Measurements from ENCODE around the gene INF2. TPM values are rescaled to one million over a fixed set of nuclear protein-coding genes. Genes with fewer than 3 reads are reported as not detected.

The INF2 gene
- total RNA-seq, 1 experiment from 2014 or later = 70.9 TPM

DNA sequence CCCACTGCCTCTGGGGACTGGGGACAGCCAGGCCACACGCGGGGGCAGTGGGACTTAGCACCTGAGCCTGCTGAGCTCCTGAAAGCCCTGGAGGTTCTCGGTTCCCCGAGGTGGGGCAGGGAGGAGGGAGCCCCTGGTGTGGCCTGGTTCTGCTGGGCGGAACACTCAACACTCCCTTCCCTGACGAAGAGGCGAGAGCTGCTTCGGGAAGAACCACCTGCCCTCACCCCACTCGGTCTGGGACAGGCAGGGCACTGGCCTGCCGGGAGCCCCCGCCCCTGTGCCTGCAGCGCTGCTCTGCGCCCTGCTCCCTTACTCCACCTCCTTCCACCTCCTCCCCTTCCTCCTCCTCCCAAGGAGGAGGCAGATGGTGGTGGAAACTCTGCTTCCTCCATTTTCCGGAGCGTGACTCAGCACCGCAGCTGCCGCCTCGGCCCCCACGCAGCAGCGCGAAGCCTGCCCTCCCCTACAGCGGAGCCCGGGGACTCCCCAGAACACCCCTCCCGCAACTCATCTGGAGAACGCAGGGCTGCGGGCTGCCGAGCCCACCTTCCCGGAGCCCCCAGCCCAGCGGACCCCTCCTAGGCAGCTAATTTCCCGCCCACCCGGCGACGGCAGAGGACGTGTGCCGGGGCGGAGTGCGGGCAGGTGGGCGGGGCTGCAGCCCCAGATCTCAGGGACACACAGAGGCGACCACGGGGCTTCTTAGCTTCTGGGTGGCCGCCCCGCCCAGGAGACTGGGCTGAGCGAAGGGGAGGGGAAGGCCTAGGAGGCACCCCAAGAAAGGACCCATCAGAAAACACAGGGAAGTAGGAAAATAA, 11.7 kb upstream of the INF2 start:
- no peak for TF ChIP-seq EZH2 (IDR thresholded peaks at IDR 0.05; ENCODE audit: borderline replicate concordance, low read depth, low read length, poor library complexity, severe bottlenecking)
- TF ChIP-seq, protein P1, sequence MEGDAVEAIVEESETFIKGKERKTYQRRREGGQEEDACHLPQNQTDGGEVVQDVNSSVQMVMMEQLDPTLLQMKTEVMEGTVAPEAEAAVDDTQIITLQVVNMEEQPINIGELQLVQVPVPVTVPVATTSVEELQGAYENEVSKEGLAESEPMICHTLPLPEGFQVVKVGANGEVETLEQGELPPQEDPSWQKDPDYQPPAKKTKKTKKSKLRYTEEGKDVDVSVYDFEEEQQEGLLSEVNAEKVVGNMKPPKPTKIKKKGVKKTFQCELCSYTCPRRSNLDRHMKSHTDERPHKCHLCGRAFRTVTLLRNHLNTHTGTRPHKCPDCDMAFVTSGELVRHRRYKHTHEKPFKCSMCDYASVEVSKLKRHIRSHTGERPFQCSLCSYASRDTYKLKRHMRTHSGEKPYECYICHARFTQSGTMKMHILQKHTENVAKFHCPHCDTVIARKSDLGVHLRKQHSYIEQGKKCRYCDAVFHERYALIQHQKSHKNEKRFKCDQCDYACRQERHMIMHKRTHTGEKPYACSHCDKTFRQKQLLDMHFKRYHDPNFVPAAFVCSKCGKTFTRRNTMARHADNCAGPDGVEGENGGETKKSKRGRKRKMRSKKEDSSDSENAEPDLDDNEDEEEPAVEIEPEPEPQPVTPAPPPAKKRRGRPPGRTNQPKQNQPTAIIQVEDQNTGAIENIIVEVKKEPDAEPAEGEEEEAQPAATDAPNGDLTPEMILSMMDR (conservative IDR thresholded peaks at IDR 0.05; ENCODE audit: low read depth, low read length) = no peak
- Histone ChIP-seq H3K27me3 (replicated peaks; ENCODE audit: insufficient read depth, low read depth, low read length, poor library complexity) (no peaks in the 10 kb centered on the region), H3K27ac (ENCODE audit: low read depth, low read length, poor library complexity, severe bottlenecking) (peak overlapping the region; percentile 97), H3K4me1 (ENCODE audit: insufficient read depth, low read length, poor library complexity, severe bottlenecking) (peaks cover 55% of the 10 kb centered on the region), H3K4me3 (ENCODE audit: low read depth, low read length, poor library complexity, severe bottlenecking) (peak overlapping the region; percentile 41), H3K9me3 (ENCODE audit: low read depth, low read length, poor library complexity, severe bottlenecking) (no peaks in the 10 kb centered on the region), H3K36me3 (ENCODE audit: insufficient read depth, low read length, poor library complexity, severe bottlenecking) (no peaks in the 10 kb centered on the region)
- DNase-seq (ENCODE audit: low spot score) = peak; percentile 91
- intact Hi-C loops (cut with micrococcal nuclease; ENCODE audit: unreplicated experiment) = no loop called here
- ChIA-PET POLR2A (ENCODE audit: low non-redundant PET) (interaction anchor here (0.5 to 0.9 kb wide), 5 partner anchors 49 to 1061 kb away, joined by 3 to 9 read pairs (median 4); partner anchors contain the start of gene SIVA1), CTCF (interaction anchor here (2.9 kb wide), 1 partner anchor 12 kb away, joined by 9 read pairs; no protein-coding TSS in a partner anchor)
- BruUV-seq (replicated peaks) = TSS peak; percentile 74

DNA sequence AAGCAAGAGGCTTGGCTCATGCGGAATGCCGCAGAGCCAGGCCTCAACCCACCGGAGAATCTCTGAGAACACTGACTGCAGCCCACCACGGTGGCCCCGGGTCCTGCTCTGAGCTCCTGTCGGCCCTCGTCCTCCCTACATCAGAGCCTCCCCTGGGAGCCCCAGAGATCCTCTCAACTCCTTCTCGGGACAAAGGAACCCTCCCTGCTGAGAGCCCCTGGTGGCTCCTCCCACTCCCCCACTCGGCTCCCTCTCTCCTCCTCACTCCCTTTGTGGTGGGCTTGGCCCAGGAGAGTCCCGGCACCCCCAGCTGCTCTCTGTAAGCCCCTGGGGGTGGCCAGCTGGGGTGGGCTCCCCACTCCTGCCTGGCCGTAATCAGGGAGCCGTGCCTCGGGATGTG, 11.1 kb upstream of the INF2 start:
- no peaks in the 10 kb centered on the region for H3K9me3 ChIP-seq (ENCODE audit: low read depth, low read length, poor library complexity, severe bottlenecking)
- ChIA-PET POLR2A (ENCODE audit: low non-redundant PET) (interaction anchor here (0.5 to 0.9 kb wide), 4 partner anchors 48 to 1062 kb away, joined by 3 to 9 read pairs (median 4); partner anchors contain the start of gene SIVA1), CTCF (interaction anchor here (0.6 to 2.9 kb wide), 2 partner anchors 13 to 197 kb away, joined by 3 to 9 read pairs; no protein-coding TSS in a partner anchor)
- TF ChIP-seq, protein P1 (conservative IDR thresholded peaks at IDR 0.05; ENCODE audit: low read depth, low read length) = no peak
- TF ChIP-seq EZH2 (IDR thresholded peaks at IDR 0.05; ENCODE audit: borderline replicate concordance, low read depth, low read length, poor library complexity, severe bottlenecking) = no peak
- peaks cover 58% of the 10 kb centered on the region for H3K4me1 ChIP-seq (ENCODE audit: insufficient read depth, low read length, poor library complexity, severe bottlenecking)
- H3K36me3 ChIP-seq (ENCODE audit: insufficient read depth, low read length, poor library complexity, severe bottlenecking) = no peaks in the 10 kb centered on the region
- no peaks in the 10 kb centered on the region for H3K27me3 ChIP-seq (replicated peaks; ENCODE audit: insufficient read depth, low read depth, low read length, poor library complexity)
- BruUV-seq (replicated peaks) = TSS peak; percentile 87
- H3K4me3 ChIP-seq (ENCODE audit: low read depth, low read length, poor library complexity, severe bottlenecking) = peak overlapping the region; percentile 41
- DNase-seq (ENCODE audit: low spot score) = peak; percentile 95
- intact Hi-C loops (cut with micrococcal nuclease; ENCODE audit: unreplicated experiment) = no loop called here
- peak overlapping the region; percentile 97 for H3K27ac ChIP-seq (ENCODE audit: low read depth, low read length, poor library complexity, severe bottlenecking)

DNA sequence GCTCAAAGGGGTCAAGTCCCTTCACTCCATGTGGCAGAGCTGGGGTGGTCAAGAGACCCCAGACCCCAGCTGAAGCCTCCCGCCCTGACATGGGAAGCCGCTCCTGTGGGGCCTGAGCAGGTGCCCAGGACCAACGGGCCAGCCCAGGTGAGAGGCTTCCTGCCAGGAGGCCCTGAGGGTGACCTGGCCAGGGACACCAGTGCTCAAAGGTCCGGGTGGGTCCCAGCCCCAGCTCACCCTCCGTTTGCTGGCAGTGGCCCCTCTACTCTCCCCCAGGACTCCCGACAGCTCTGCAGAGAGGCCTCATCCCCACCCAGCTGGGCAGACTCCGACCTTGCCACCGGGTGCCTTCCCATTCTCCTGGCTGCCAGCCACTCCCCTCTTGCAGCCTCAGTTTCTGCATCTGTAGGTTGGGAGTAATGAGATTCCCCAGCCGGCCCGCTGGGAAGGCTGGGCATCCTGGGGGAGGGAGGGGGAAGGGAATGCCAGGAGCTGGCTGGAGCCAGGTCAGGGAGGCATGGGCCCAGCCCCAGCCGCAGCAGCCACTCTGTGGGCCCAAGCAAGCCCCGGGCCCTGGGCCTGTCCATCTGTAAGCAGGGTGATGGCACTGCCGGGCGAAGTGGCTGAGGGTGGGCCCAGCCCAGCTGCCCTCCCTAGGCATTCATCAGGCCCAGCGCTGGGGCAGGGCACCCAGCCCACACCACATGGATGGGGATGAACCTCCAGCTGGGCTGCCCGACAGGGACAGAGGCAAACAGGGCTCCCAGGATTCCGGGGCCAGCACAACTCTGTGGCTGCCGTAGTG, 10.3 kb upstream of the INF2 start:
- H3K27ac ChIP-seq (ENCODE audit: low read depth, low read length, poor library complexity, severe bottlenecking) = peak overlapping the region; percentile 97
- TF ChIP-seq EZH2 (IDR thresholded peaks at IDR 0.05; ENCODE audit: borderline replicate concordance, low read depth, low read length, poor library complexity, severe bottlenecking) = no peak
- peaks cover 58% of the 10 kb centered on the region for H3K4me1 ChIP-seq (ENCODE audit: insufficient read depth, low read length, poor library complexity, severe bottlenecking)
- BruUV-seq (replicated peaks) = no TSS peak
- intact Hi-C loops (cut with micrococcal nuclease; ENCODE audit: unreplicated experiment) = no loop called here
- POLR2A ChIA-PET (ENCODE audit: low non-redundant PET) = interaction anchor here (0.9 kb wide), 1 partner anchor 73 kb away, joined by 3 read pairs; the partner anchor contains the start of gene SIVA1
- CTCF ChIA-PET = interaction anchor here (0.6 to 2.9 kb wide), 2 partner anchors 13 to 198 kb away, joined by 3 to 9 read pairs; no protein-coding TSS in a partner anchor
- H3K27me3 ChIP-seq (replicated peaks; ENCODE audit: insufficient read depth, low read depth, low read length, poor library complexity) = no peaks in the 10 kb centered on the region
- no peaks in the 10 kb centered on the region for H3K36me3 ChIP-seq (ENCODE audit: insufficient read depth, low read length, poor library complexity, severe bottlenecking)
- no peak overlapping the region for H3K4me3 ChIP-seq (ENCODE audit: low read depth, low read length, poor library complexity, severe bottlenecking)
- no peaks in the 10 kb centered on the region for H3K9me3 ChIP-seq (ENCODE audit: low read depth, low read length, poor library complexity, severe bottlenecking)
- no peak for DNase-seq (ENCODE audit: low spot score)
